SK-N-SH treated with all-trans-retinoic acid at 6 μM for 48 hours (cell line): ENCODE data around the gene RPL36AL.

Experiments
- CSRNP3 ChIP-seq: fragments of 250-450 bp; sonication (Bioruptor Pico); IDR thresholded peaks from 2 replicates; pipeline ENCODE4 v1.5.1; 2021; ENCODE audit warnings: mild to moderate bottlenecking, moderate library complexity
- ISL1 ChIP-seq: fragments of 250-450 bp; sonication (Bioruptor Pico); IDR thresholded peaks from 2 replicates; pipeline ENCODE4 v2.1.2; 2022; ENCODE audit warnings: mild to moderate bottlenecking, moderate library complexity
- TCF4 ChIP-seq: fragments of 250-450 bp; sonication (Bioruptor Pico); IDR thresholded peaks from 2 replicates; pipeline ENCODE4 v1.8.0; 2021; ENCODE audit warnings: mild to moderate bottlenecking, moderate library complexity, borderline replicate concordance
- TOX ChIP-seq: fragments of 250-450 bp; sonication (Bioruptor Pico); IDR thresholded peaks from 2 replicates; pipeline ENCODE4 v1.8.0; 2021; ENCODE audit warnings: mild to moderate bottlenecking, moderate library complexity, borderline replicate concordance
- ZFP3 ChIP-seq: fragments of 250-450 bp; sonication (Bioruptor Pico); IDR thresholded peaks from 2 replicates; pipeline ENCODE4 v1.5.0; 2020; ENCODE audit warnings: mild to moderate bottlenecking, moderate library complexity

DNA sequence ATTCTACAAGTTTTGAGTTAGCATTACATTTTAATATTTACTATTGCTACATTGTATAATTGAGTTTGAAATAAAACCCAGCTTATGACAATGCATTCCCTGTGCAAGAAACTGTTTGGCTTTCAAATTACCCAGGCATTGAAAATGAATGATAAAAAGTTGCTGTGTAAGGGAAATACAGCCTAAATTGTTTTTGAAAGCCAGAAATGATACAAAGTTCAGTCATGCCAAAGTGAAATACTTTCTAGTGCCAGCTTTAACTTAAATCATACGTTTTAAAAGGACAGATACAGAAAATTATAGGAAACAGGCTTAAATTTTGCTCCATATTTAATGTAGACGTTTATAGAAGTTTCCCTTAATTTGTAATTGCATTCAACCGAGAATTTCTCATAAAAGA lies 3.0 kb upstream of the RPL36AL start:
- TF ChIP-seq CSRNP3 (CRISPR knock-in tag) (no peak), TOX (CRISPR knock-in tag) (no peak), ZFP3 (CRISPR knock-in tag) (no peak), TCF4 (CRISPR knock-in tag) (no peak), ISL1 (CRISPR knock-in tag) (no peak)
